ENCODE data around the gene BCLAF1.
"Not testable (repeated sequence)": the region's sequence is repeated elsewhere in the genome, so short reads cannot be mapped to it uniquely, and the experiment has no call there.

Gene BCLAF1

DNA sequence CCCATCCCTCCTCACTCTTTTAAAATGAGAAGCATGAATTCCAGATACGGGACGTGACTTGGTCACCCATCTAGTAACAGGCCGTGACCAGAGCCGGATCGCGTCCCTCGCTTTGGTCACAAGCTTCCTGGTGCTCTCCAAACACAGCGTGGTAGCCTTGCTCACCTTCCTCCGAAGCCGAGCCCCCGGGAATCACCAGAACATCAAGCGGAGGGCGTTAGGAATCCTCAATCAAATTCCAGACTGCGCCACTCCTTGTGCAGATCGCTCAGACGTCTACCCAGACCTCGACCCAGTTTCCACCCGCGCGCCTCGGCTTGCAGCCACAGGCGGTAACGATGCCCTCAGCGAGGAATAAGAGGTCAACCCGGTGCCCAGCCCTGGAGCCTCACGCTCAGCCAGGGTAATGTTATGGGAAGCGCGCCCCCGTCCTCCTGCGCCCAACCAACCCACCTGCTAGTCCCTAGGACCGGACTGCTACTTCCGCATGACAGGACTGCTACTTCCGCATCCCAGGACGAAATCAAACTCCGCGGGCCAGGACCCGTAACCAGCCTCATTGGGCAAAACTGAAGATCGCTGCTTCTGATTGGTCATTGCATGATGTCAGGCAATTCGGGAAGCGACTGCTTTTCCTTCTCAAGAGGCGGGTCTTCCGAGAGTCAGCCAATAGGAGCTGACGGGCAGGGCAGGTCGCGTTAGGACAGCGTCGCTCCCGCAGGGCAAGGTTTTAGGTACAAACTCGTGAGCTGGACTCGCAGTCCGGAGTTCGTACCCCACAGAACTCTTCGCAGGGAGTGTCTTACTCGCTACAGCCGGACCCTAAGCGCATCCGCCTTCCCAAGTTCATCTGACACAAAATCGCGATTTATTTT, 39.6 kb downstream of the BCLAF1 start, which contains the start of gene MTFR2:
TSS of gene MTFR2 (minus strand) at position 501 of the 875 bp plus-strand sequence. CDS start 1,212 bp downstream, outside the sequence.
- peak; percentile 81 to 87 for DNase-seq (ENCODE audit: low read depth in 2 of 2)

DNA sequence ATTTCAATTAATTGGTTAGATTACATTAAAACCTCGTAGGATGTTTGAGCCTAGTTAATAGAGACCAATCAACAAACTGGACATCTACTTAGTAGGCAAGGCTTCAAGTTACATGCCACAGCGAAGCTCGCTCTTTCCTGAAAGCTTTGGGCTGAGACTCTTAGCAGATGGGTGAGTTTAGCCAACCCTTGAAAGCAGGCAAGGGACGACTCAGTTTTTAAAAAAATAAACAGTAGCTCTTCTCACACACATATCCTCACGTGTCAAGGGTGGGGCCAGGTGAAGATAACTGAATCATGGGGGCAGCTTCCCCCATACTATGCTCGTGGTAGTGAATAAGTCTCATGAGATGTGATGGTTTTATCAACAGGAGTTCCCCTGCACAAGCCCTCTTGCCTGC, 40.3 kb downstream of the BCLAF1 start:
- DNase-seq (ENCODE audit: low read depth in 2 of 2) = no peak

DNA sequence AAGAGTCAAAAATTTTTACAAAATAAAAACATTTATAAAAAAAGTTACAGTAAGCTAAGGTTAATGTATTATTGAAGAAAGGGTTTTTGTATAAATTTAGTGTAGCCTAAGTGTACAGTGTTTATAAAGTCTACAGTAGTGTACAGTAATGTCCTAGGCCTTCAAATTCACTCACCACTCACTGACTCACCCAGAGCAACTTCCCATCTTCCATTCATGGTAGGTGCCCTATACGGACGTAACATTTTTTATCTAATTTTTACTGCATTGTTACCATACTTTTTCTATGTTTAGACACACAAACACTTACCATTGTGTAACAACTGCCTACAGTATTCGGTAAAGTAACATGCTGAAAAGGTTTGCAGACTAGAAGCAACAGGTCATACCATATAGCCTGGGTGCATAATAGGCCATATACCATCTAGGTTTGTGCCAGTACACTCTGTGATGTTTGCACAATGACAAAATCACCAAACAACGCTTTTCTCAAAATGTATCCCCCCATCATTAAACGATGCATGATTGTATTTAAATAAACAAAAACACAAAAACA, 45.5 kb downstream of the BCLAF1 start:
- no peak for DNase-seq (ENCODE audit: low read depth in 2 of 2)

DNA sequence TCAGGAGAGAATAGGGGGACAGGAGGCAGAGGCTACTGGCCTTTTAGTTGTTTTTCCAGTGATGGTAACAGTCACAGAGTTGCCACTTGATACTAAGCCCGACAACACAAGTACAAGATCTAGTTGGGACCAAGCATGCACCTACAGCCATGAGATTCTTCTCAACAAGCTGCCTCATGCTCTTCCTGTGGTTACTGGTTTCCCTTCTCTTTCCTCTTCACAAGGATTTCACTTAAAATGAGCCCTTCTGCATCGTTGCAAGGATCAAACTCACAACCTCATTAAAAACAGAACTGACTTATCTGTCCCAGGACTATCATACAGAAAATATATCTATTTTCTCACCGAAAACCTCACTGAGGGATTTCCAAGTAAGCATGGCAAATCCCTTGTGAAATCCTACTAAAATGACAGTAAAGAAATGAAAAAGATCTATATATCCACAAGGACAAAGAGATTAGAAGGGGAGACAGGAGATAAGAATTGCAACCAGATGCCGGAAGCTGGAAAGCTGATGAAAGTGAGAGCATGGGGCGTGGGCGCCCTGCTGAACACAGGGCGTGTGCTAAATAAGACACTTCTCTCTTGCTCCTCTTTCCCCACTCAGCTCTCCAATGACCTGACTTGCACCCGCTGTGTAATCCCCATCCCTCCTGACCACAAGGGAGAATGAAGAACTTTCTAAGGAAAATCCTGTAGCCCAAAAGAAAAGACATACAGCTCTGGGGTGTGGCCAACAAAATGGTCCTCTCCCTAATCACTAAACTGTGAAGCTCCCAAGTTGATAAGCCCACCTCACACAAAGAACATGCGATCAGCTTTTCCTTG, 53.0 kb downstream of the BCLAF1 start:
- no peak for DNase-seq (ENCODE audit: low read depth in 2 of 2)

DNA sequence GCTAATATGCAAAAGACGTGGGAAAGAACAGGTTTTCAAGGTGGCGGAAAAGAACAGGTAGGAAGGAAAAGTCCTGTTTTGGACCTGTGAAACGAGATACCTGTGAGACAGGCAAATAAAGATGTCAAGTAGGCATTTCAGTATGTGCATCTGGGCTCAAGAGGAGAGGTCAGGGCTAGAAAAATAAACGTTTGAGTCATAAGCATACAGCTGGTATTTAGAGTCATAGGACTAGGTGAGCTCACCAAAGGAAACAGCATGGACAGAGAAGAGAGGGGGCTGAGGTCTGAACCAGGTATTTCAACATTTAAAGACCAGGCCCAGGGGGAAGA, 54.4 kb downstream of the BCLAF1 start:
- DNase-seq (ENCODE audit: low read depth in 2 of 2) = no peak

DNA sequence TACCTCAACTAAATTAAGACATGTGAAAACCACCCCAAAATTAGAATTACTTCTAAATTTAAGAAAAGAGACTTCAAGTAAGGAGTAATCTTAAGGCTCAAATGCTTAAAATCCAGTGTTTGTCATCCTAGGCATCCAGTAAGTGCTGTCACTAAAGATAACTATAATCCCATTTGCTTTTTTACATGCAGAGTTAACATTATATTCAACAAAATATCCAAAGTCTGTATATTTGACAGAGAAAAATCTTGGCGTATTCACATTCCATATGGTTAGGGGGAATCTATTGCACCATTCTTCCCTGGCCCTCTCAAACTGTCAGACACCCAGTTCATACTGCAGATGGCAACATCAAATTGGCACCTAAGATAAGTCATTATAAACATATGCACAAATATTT, 56.9 kb downstream of the BCLAF1 start:
- no peak for DNase-seq (ENCODE audit: low read depth in 2 of 2)

DNA sequence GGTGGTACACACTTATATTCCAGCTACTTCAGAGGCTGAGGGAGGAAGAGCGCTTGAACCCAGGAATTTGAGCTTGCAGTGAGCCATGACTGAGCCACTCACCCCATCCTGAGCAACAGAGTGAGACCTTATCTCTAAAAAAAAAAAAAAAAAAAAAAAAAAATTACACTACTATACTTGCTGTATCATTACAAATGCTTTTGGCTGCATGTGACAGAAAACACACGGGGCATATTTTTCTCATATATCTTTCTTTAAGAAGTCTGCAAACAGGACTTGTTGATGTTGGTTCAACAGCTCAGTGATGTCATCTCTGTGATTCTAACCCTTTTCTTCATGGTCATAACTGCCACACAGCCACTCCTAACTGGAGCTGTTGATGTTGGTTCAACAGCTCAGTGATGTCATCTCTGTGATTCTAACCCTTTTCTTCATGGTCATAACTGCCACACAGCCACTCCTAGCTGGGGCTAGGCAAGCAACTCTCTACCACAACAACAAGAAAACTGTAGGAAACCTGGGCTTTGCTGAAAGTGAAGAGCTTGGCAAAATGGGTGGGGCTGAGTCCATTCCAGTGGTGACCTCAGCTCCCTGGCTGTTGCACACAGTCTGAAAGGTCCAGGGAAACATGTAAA, 59.3 kb downstream of the BCLAF1 start:
- no peak for DNase-seq (ENCODE audit: low read depth in 2 of 2)

DNA sequence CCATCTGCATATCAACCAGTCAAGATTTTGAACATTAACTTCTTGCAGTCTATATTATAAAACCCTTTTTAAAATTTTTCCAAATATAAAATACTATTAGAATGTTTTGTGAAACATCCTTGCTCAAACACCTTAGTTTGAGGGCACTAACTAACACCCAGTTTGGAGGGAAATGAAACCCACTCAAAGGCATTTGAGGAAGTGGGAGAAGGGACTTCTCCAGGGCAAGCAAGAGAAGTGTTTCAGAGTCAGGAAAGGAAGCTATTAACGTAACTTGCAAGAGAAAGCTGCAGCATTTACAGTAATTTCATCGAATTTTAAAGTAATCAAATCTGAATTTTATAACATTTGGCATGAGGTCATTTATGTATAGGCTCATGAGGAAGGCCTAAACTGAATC, 60.8 kb downstream of the BCLAF1 start:
- DNase-seq (ENCODE audit: low read depth in 2 of 2) = no peak

DNA sequence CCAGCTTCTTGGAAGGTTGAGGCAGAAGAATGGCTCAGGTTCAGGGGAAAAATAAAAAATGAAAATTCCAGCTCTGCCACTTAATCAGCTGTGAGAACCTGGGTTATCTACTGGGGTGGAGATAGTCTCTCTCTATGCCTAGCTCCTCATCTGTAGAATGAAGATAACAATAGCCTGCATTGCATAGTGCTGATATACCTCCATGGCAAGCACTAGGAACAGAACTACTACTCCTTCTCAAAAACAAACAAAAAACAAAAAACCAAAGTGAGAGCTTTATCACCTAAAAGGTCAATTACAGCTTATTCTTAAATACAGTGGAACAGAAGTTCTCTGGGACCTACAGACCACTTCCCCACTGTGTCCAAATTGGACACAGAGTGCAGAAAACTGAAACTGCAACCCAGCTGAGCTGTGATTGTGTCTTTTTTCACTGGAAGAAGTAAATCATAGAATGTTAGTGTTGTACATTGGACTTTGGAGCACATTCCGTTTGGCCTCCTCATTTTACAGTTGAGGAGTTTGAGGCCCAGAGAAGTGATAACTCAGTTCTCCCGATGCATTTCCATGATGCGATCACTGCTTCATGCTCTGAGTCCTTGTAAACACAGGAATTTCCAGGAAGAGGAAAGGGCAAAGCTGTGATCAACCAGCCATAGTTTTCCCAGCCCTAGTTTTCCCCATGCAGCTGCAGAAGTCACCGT, 62.8 kb downstream of the BCLAF1 start:
- no peak for DNase-seq (ENCODE audit: low read depth in 2 of 2)

DNA sequence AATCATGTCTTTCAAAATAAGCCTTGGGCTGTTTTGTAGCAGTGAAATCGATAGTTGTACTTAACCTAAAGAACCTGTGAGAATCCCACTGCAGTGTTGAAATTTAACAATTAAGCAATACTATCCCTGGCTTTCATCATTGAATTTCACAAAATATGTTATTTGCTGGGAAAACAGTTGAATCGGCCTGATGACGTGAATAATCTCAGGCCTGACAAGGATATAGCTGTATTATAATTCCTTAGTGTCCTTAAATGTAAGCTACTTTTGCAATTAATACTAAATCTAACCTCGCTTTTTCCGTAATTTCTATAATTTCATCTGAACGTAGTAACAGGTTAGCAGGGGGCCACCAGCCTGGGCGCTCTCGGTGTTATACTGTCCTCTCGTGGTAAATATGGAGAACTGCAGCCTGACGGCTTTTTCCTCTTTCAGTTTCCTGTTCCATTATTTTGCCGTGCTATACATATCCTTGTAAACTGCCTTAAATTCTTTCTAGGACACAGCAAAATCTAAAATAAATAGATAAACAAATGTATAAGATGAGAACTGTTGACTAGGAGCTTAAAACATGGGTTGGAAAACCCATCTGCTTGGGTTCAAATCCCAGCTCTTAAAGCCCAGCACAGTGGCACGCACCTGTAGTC, 63.5 kb downstream of the BCLAF1 start:
- DNase-seq (ENCODE audit: low read depth in 2 of 2) = peak in 1 of 2 donors; percentile 20

DNA sequence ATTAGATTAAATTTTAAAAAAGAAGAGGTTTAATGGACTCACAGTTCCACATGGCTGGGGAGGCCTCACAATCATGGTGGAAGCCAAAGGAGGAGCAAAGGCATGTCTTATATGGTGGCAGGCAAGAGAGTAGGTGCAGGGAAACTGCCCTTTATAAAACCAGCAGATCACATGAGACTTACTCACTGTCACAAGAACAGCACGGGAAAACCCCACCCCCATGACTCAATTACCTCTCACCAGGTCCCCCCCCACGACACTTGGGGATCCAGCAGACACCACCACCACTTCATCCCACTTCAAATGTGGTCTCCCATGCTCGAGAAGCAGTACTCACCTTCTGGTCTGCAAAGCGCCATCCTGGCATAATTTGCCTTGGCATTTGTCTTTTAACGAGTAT, 64.2 kb downstream of the BCLAF1 start:
- no peak for DNase-seq (ENCODE audit: low read depth in 2 of 2)

DNA sequence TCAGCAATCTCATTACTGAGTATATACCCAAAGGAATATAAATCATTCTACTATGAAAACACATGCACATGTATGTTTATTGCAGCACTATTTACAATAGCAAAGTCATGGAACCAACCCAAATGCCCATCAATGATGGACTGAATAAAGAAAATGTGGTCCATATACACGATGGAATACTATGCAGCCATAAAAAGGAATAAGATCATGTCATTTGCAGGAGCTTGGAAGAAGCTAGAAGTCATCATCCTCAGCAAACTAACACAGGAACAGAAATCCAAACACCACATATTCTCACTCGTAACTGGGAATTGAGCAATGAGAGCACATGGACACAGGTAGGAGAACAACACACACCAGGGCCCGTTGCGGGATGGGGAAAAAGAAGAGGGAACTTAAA, 64.7 kb downstream of the BCLAF1 start:
- not testable (repeated sequence) for DNase-seq (ENCODE audit: low read depth in 2 of 2)

DNA sequence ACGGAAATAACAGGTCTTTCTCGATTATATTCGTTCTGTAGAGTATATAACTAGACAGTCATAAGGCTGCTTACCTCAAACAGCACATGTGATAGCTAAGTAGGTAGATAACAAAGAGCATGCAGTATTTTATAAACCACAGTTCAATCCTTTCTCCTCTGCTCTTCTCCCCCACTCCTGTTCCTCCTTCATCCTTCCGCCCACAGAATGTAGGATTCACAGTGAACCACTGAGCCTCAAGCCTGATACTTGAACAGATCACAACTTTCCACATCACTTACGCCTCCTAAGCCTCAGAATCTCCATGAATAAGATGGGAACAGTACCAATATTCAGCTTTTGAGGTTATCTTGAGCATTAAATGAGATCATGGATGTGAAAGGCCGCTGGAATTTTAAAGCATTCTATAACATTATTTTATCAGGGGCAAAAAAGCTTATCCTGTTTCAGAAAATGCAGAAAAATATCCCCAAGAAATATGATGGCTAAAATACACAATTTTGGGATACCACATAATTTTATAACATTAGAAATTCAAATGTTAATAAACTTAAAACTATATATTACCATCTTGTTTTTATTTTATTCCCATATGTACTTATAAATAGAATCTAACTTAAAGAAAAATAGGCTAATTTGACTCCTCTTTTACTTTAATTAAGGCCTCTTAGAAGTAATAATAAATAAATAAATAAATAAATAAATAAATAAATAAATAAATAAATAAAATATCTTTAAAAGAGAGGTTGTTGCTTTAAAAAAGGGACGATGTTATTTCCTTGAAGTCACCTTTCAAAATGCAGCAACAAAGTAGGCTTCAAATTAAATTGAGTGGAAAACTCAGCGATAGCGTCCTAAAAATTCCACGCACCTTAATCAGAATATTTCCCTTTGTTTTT, 72.9 kb downstream of the BCLAF1 start:
- DNase-seq (ENCODE audit: low read depth in 2 of 2) = no peak

DNA sequence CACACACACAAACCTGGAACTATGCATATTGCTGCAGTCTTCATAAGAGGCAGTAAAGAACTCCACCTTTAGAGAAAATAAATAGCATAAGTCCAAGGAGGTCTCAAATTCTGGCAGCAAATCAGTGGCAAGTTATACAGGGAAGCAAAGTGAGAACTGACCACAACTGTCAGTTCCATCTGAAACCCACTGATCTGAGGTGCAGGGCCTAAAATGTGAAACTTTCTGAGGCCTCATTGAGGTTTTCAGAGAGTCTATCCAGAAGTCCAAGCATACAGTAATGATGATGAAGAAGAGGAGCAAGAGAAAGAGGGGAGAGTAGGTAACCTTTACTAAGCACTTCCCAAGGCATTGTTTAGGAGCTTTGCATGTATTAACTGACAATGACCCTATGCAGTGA, 75.8 kb downstream of the BCLAF1 start:
- DNase-seq (ENCODE audit: low read depth in 2 of 2) = no peak

DNA sequence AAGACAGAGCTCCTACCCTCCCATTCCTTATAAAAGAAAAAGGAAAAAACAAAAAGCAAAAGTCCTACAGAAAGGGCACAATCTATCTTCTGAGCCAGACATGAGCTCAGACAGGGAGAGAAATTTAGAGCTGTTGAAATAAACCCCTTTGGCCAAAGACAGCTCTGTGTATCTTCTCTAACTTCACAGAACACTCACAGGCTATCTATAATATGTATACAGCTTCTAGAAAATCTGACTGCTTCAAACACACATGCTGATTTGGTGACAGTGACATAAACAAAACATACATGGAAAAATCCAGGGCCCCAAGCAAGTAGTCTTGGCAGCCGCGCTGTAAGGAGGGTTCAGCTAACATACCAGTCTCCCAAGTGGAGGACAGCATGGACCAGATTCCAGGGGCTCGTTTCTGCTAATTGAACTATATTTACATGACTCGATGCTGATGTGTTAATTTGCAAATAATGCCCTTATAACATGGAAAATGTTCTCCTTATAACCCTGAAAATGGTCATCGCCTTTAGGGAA, 76.6 kb downstream of the BCLAF1 start:
- DNase-seq (ENCODE audit: low read depth in 2 of 2) = no peak

DNA sequence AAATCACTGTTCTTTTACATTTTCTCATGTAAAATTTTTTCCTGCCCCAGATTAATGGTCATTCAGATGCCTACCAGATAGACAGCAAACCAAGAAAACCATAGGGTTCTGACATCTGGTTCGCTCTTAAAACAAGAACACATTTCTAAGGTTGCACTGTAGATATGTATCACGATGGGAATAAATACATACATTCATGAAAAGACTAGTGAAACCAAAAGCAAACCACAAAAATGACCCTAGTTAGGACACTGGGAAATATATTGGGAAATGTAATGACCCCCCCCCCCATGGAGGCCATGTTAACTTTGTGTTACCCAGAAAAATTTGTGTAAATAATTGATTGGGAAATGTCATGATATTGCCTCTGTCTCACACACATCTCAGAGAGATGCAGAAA, 77.0 kb downstream of the BCLAF1 start:
- no peak for DNase-seq (ENCODE audit: low read depth in 2 of 2)

DNA sequence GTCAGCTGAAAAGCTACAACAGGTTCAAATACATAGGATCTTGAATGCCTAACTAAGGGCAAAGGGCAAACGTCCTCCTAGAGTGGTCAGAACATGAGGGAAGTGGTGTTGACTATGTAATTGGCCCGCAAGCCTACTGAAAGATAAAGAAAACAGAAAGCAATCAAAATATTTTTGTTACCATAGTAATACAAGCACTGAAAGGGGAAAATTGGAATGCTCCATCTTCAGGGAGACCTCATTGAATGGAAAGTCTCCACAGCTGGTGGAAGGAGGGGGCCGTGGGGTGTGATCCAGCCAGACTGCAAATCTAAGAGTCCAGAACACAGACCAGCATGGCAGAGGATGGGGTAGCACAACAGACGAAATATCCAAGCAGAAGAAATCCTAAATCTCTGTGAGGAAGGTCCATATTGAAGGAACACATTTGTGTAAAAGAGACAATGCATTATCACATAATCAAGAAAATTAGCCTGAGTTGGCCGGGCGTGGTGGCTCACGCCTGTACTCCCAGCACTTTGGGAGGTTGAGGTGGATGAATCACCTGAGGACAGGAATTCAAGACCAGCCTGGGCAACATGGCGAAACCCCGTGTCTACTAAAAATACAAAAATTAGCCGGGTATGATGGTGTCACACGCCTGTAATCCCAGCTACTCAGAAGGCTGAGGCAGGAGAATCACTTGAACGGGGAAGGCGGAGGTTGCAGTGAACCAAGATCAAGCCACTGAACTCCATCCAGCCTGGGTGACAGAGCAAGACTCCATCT, 79.1 kb downstream of the BCLAF1 start:
- no peak for DNase-seq (ENCODE audit: low read depth in 2 of 2)

DNA sequence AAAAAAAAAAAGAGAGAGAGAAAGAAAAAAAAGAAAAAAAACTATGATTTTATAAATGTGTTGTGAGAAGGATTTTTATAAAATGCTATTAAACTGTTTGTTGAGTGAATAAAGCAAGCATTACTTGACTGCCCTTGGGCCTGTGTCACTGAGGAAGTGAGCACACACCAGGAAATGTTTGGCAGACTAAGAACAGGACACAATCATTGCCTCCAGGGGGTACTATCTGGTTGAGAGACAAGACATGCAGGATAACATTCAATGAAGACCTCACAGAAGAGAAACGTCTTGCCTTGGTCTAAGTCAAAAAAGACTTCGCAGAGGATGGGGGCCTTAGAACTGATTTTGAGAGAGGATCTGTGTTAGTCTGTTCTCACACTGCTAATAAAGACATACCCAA, 80.2 kb downstream of the BCLAF1 start:
- DNase-seq (ENCODE audit: low read depth in 2 of 2) = no peak

DNA sequence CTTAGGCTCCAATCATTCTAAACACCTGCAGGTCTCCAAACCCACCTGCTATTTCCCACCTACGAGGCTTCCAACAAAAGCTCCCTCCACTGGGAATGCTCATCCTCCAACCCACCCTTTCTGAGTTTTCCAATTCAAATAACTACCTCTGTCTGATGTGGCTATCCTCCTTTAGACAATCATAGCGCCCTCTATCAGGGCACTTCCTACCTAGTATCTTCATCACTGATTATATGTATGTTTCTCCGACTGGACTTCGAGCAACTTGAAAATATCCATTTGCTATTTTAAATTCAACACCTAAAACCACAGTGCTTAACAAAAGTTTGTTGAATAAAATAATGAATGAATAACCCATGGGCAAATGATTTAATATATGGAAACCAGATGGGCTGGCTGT, 80.9 kb downstream of the BCLAF1 start:
- DNase-seq (ENCODE audit: low read depth in 2 of 2) = no peak

All from activated CD8-positive, alpha-beta memory T cell treated with anti-CD3 and anti-CD28 coated beads for 4 hours (primary cell).